ENCODE measurements around the gene BMX.

Gene BMX

DNA sequence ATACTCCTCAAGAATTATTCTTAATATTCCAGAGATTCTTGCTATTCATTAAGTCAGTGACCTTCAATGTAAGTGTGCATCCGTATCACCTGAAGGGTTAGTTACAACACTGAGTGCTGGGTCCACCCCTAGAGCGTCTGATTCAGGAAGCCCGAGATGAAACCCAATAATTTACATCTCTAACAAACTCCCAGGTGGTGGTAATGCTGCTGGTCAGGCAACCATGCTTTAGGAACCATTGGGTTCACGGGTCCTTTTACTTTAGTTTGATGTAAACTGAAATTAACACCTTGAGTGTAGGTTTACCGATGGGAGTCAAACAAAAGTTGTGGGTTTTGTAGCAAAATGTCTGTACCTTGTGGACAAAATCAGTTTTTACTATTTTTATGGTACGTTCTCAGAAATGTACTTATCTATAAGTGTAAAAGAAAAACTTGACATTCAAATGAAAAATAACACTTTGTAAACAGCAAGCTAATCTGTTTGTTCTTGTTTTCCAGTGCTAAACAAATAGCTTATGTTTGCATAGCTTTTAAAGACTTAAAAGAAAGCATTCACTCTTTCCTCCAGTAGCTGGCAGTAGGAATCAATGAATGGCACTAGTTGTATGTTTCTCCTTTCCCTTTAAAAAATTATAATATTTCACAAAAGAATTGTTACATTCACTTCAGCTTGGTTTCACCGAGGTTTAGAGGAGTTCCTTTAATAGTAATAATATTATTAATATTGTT, 67.4 kb downstream of the BMX start:
- DNase-seq (ENCODE audit: low read depth in 1 of 2, low spot score in 1 of 2): no peak

DNA sequence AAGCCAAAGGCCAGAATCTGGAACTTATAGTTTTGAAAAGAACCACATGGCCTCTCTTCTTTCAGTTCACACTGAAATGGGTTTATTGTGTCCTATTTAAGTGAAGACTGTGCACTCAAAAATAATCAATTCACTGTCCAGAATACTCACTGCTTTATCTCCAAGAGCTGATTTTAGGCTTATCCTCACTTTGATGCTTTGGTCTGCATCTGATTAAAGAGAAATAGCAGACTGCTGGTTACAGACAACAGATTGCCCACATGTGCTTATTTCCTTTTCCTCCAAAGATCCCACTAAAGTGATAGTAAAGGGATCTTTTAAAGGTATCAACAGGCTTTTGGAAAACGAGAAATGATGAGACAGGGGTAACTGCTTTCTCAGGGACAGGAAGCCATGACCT, 69.5 kb downstream of the BMX start:
- DNase-seq (ENCODE audit: low read depth in 1 of 2, low spot score in 1 of 2): no peak

DNA sequence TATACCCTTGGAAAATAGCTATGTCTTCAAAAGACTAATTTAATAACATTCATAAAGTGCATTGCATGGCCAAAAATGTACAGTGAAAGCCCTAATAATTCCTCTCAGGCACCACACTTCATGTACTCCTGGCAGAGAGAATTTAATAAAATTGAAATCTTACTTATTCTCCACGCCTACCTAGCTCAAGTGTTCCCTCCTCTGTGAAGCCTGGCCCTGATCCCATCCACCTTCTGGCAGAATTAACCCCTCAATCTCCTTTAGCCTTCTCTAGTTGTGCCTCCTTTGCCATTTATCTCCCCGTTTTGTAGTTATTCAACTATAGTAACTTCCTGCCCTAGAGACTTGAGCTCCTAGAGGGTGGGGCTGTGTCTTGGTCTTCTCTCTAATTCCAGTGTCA, 73.4 kb downstream of the BMX start:
- DNase-seq (ENCODE audit: low read depth in 1 of 2, low spot score in 1 of 2): no peak

DNA sequence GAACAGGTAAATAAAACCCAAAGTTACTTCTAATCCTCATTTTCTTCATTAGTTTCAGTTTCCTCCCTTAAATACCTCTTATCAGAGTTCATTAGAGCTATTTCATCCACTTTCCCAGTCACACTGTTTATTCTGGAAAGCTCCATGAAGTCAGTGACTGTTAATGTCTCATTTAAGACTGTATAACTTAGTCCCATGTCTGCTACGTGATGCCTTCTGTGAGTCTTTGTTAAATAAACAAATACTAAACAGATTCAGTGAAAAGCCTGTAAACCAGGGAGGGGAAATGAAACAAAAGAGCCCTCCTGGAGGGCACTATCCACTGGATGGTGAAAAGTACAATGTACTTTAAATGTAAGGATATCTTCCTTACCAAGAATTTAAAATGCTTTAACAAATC, 75.4 kb downstream of the BMX start:
- no peak for DNase-seq (ENCODE audit: low read depth in 1 of 2, low spot score in 1 of 2)

DNA sequence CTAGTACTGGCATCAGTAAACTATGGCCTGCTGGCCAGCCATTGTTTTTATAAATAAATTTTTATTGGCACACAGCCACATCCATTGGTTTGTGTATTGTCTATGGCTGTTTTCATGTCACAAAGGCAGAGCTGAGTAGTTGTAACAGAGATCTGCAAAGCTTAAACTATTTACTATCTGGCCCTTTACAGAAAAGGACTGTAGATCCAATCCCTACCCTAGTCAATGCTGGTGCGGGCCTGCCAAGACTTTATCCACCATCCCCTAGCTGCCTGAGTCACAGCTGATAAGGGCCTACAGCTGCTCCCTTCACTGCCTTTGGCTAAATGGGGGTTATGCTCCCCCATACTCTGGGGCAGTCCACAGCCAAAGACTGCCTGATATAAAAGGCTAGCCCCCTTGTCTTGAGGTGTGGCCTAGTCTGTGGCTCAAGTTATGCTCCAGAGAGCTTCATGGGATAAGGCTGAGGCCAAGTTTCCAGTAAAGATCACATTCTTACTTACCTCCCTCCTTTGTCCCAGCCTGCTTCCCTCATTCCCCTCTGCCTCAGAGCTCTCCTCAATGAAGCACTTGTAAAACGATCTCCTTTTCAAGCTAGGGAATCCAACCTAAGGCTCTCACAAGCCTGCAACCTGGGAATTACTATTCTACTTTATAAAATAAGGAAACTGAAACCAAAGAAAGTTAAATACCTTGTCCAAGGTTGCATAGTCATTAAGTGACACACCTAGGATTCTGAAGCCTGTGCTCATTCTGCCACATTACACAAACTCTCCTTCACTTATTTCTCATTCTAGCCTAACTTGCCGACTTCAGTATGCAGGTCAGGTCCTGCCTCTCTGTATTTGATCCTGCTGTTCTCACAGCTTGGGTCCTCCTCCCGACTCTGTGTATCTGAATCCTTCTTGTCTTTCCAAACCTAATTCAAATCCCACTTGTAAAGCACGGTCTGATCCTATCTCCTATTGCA, 79.5 kb downstream of the BMX start:
- DNase-seq (ENCODE audit: low read depth in 1 of 2, low spot score in 1 of 2): no peak

DNA sequence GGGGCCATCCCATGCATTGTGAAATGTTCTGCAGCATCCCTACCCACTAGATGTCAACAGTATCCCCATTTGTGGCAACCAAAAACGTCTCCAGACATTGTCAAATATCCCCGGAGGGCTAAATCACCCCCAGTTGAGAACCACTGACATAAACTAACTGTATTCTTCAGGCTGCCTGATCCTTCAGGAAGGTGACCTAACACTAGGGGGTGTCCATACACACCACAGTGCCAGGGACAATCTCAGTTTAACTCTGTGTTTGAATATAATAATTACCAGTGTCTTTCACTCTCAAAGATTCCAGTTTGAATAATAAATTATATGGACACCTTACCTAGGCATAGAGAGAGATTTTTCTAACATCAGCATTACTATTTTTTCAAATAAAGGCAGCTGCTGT, 93.8 kb downstream of the BMX start:
- DNase-seq (ENCODE audit: low read depth in 1 of 2, low spot score in 1 of 2): no peak

DNA sequence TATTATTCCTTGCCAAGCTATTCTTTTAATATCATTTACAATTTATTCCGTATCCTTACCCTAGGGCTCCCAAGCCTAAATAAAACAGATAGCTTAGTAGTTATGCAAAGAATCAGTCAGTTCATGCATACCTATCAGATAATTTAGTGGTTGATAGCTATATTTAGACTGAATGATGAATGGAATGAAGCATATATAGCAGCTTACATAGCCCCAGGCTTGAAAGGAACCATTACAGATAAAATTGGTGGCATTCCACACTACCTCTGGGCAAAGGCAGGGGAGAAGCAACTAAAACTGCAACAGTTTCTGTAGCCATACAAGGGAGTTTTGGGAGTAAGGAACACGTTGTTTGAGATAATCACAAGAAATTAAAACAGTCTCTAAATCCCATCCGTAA, 97.4 kb downstream of the BMX start:
- DNase-seq (ENCODE audit: low read depth in 1 of 2, low spot score in 1 of 2): no peak

DNA sequence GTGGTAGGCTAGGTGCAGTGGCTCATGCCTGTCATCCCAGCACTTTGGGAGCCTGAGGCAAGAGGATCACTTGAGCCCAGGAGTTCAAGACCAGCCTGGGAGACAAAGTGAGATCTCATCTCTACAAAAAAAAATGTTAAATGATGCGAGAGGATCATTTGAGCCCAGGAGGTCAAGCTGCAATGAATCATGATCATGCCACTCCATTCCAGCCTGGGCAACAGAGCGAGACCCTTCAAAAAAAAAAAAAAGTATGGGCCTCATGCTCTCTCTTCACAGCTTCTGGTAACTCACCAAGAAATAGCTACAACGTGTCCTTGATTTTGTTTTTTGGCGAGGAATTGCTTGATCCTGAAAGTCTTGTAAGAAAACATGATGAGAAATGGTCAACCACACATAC, 98.9 kb downstream of the BMX start:
- DNase-seq (ENCODE audit: low read depth in 1 of 2, low spot score in 1 of 2): no peak

DNA sequence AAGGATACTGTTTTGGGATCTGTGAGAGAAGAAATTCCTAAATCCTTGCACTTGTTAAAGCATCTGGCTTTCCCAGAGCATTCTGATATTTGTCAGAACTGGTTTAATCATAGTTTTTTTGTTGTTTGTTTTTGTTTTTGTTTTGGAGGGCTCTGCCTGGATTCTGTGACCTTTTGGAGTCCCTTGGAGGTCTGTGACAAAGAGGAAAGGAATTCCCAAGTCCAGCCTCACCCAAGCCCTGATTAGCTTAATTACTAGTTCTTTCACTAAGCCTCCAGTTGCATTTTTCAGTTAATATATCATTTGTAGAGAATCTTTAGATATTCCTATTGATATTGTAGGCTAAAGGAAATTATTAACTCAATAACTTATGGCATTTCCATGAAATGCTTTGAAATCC, 99.4 kb downstream of the BMX start:
- no peak for DNase-seq (ENCODE audit: low read depth in 1 of 2, low spot score in 1 of 2)

DNA sequence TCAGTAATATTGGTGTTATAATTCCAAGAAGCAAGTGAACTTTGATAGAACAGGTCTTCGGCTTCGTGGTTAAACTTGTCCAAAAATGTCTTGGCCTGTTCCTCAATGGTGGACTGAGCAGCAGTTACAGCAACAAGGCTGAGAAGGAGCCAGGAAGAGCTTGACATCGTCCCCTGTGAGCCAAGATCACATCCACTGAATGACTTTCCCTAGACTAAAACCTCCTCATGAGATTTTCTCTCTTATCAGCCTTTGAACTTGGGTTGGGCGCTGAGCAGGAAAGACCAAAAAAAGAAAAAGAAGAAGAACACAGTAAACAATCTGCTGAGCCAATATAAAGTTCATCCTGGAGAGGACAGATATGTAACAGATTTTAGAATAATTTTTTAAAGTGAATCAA, 100.1 kb downstream of the BMX start, which contains the start of gene ACE2:
Gene ACE2 (minus strand): TSS at position 216 of the 400 bp plus-strand sequence. CDS start 49 bp downstream, at position 167.
- no peak for DNase-seq (ENCODE audit: low read depth in 1 of 2, low spot score in 1 of 2)

DNA sequence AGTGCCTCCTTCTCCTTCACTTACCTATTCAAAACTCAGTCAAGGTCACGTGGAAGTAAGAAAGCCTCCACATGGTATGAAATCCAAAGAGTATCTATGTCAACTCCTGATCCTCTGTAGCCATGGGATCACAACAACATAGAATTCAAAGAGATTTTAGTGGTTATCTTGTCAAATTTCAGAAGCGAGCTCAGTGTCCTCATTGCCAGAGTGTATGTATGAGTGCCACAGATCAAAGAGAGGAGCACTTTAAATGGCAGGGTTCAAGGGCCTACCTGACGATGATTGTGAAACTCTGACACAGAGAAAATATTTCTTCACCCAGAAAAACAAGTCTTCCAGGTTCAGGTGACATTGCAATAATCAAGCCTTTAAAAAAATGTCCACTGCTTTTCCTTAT, 101.3 kb downstream of the BMX start:
- DNase-seq (ENCODE audit: low read depth in 1 of 2, low spot score in 1 of 2): no peak

DNA sequence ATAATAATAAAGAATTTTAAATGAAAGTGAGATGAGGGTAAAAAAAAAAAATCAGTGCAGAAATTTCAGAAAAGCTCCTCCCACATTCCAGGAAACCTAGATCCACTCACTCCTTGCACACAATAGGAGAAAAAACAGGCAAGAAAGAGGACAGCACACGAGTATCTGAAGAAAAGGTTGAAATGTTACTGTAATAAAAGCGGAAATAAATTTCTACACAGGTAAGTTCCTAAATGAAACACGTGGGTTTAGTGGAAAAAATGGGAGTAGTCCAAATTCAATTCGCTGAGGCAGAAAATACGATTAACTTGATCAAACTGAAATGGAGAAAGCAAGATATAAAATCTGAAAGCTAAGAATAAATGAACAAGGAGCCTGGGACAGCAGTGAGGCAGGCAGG, 102.2 kb downstream of the BMX start:
- DNase-seq (ENCODE audit: low read depth in 1 of 2, low spot score in 1 of 2): no peak

DNA sequence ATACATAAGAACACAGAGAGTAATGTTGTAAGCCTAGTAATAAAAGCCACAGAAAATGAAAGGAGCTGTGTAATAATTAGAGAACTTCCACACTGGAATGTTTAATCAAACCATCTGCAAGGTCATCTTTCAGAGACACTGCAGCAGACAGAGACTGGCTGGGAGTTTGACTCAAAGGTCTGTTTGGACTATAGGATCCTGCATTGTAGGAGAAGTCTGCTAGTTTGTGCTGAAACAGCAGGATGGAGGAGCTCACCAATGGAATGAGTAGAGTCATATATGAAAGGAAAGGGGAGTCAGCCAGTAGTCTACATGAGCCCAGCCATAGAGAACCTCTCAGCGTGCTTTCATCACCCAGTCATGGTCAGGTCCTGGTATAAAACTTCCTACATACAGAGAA, 104.6 kb downstream of the BMX start:
- DNase-seq (ENCODE audit: low read depth in 1 of 2, low spot score in 1 of 2): no peak
